Left hindlimb (tissue), 1 donor: ENCODE measurements around the gene C19orf33.

Experiments used
- DNase-seq: peaks from one replicate; pipeline ENCODE4 v3.0.0-alpha.2; 2018

The C19orf33 gene

GRCh38 chr19:38346837-38347236 is 42.8 kb downstream of the C19orf33 start:
- no peak for DNase-seq

GRCh38 chr19:38350883-38351282 is 46.8 kb downstream of the C19orf33 start:
- DNase-seq, result no peak

- DNase-seq, result no peak
Measured at GRCh38 chr19:38351865-38352395, 47.9 kb downstream of the C19orf33 start.

GRCh38 chr19:38352611-38353010 is 48.6 kb downstream of the C19orf33 start:
- DNase-seq, result no peak
